ENCODE measurements around the gene IL20RB. TPM values are rescaled to one million over a fixed set of nuclear protein-coding genes. Genes with fewer than 3 reads are reported as not detected.
A peak's percentile ranks its signal among the peaks of the same experiment; 100 is the strongest.

The IL20RB gene, protein sequence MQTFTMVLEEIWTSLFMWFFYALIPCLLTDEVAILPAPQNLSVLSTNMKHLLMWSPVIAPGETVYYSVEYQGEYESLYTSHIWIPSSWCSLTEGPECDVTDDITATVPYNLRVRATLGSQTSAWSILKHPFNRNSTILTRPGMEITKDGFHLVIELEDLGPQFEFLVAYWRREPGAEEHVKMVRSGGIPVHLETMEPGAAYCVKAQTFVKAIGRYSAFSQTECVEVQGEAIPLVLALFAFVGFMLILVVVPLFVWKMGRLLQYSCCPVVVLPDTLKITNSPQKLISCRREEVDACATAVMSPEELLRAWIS
- total RNA-seq, result 3.7 TPM
- long read RNA-seq, partial matches to known transcripts, result 1 of 6 reads
- long read RNA-seq, other reads (novel, unspliced or antisense), result 3 of 6 reads

DNA sequence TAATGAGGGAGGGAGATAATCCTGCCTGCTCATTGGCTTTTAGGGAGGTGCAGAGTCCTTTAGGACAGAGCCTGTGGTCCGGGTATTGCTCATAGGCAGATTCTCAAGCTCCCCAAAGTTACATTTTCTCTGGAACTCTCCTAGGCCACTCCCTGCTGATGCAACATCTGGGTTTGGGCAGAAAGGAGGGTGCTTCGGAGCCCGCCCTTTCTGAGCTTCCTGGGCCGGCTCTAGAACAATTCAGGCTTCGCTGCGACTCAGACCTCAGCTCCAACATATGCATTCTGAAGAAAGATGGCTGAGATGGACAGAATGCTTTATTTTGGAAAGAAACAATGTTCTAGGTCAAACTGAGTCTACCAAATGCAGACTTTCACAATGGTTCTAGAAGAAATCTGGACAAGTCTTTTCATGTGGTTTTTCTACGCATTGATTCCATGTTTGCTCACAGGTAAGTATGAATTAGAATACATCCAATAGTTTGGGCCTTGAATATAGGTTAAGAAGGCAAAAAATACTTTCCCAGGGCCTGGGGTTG lies at the start of gene IL20RB:
IL20RB (plus strand) TSS at position 233 of the 538 bp plus-strand sequence; CDS start at position 364, 131 bp downstream.
- no peaks in the 10 kb centered on the region for H3K27me3 ChIP-seq
- H3K9me3 ChIP-seq, result no peaks in the 10 kb centered on the region
- no peak within 1 kb of the TSS for H3K4me3 ChIP-seq
- no peak for DNase-seq
- H3K36me3 ChIP-seq, result no peaks in the 10 kb centered on the region
- intact Hi-C loops (cut with DNase I), result no loop called here
- no peak within 1 kb of the TSS for H3K27ac ChIP-seq
- ATAC-seq, result peak; percentile 47
- TF ChIP-seq, protein P1, sequence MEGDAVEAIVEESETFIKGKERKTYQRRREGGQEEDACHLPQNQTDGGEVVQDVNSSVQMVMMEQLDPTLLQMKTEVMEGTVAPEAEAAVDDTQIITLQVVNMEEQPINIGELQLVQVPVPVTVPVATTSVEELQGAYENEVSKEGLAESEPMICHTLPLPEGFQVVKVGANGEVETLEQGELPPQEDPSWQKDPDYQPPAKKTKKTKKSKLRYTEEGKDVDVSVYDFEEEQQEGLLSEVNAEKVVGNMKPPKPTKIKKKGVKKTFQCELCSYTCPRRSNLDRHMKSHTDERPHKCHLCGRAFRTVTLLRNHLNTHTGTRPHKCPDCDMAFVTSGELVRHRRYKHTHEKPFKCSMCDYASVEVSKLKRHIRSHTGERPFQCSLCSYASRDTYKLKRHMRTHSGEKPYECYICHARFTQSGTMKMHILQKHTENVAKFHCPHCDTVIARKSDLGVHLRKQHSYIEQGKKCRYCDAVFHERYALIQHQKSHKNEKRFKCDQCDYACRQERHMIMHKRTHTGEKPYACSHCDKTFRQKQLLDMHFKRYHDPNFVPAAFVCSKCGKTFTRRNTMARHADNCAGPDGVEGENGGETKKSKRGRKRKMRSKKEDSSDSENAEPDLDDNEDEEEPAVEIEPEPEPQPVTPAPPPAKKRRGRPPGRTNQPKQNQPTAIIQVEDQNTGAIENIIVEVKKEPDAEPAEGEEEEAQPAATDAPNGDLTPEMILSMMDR (IDR thresholded peaks at IDR 0.05), result no peak
- peaks cover 18% of the 10 kb centered on the region for H3K4me1 ChIP-seq

DNA sequence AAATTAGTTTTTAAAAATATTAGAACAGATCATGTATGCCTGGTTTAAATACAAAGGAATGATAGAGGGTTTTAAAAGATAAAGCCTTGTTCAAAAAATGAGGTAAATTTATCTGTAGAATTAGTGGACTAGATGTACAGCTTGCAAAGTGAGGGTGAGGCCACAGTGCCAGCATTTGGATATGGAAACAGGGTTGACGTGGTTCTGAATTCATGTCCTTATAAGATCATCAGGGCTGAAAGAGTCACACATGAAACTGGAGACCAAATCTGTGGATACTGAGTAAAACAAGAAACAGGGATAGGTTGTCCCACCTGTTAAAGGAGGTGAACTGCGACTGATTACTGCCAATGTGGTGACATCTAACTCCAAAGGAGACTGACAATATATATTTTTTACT lies 49.5 kb upstream of the IL20RB start:
- no peaks in the 10 kb centered on the region for H3K27me3 ChIP-seq
- peaks cover 25% of the 10 kb centered on the region for H3K4me1 ChIP-seq
- no peak overlapping the region for H3K4me3 ChIP-seq
- peaks cover 12% of the 10 kb centered on the region for H3K9me3 ChIP-seq
- TF ChIP-seq, protein P1 (IDR thresholded peaks at IDR 0.05), result no peak
- ATAC-seq, result no peak
- intact Hi-C loops (cut with DNase I), result no loop called here
- no peak overlapping the region for H3K27ac ChIP-seq
- no peak for DNase-seq
- no peaks in the 10 kb centered on the region for H3K36me3 ChIP-seq

DNA sequence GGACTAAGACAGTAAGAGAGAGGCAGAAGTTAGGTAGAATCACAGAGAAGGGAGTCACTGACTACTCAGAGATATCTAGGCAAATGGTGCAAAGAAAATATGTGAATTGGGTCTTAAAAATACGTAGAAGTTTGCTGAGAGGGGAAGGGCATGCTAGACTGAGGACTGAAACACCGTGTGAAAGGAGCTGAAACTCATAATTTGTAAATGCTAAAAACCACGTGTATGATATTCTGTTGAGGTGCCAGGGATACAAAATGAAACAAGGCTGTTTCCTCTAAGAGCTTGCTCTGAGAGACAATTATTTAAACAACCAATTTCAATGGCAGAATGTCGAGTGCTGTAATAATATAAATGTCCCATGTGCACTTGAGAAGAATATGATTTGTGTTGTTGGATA lies 48.6 kb upstream of the IL20RB start:
- Histone ChIP-seq H3K36me3 (no peaks in the 10 kb centered on the region), H3K27me3 (no peaks in the 10 kb centered on the region), H3K27ac (no peak overlapping the region), H3K4me3 (no peak overlapping the region), H3K9me3 (peaks cover 5% of the 10 kb centered on the region), H3K4me1 (peaks cover 25% of the 10 kb centered on the region)
- TF ChIP-seq, protein P1 (IDR thresholded peaks at IDR 0.05), result no peak
- no peak for ATAC-seq
- intact Hi-C loops (cut with DNase I), result no loop called here
- no peak for DNase-seq

DNA sequence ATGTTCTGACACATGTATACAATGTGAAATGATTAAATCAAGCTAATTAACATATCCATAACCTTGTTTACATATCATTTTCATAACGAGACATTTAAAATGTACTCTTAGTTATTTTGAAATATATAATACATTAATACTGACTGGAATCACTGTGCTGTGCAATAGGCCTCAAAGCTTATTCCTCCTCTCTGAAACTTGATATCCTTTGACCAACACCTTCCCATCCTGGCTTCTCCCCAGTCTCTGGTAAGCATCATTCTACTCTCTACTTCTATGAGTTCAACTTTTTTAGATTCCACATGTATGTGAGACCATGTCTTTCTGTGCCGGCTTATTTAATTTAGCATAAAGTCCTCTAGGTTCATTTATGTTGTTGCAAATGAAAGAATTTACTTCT lies 47.1 kb upstream of the IL20RB start:
- peaks cover 25% of the 10 kb centered on the region for H3K4me1 ChIP-seq
- intact Hi-C loops (cut with DNase I), result no loop called here
- no peak overlapping the region for H3K27ac ChIP-seq
- H3K27me3 ChIP-seq, result no peaks in the 10 kb centered on the region
- ATAC-seq (no peak), DNase-seq (no peak)
- TF ChIP-seq, protein P1 (IDR thresholded peaks at IDR 0.05), result no peak
- no peaks in the 10 kb centered on the region for H3K36me3 ChIP-seq
- H3K4me3 ChIP-seq, result no peak overlapping the region
- no peaks in the 10 kb centered on the region for H3K9me3 ChIP-seq

DNA sequence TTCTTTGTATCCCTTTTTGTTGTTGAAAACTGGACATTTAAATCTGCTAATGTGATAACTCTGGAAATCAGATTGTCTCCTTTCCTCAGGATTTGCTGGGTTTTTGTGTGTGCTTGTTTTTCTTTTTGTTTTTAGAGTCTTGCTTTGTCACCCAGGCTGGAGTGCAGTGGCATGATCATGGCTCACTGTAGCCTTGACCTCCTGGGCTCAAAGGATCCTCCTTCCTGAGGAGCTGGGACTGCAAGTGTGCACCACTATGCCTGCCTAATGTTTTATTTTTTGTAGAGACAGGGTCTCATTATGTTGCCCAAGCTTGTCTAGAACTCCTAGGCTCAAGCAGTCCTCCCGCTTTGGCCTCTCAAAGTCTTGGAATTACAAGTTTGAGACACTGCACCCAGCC lies 44.6 kb upstream of the IL20RB start:
- intact Hi-C loops (cut with DNase I), result no loop called here
- ATAC-seq, result no peak

More for the DNA sequence above, 44.6 kb upstream of the IL20RB start:
- DNase-seq, result no peak
- TF ChIP-seq, protein P1 (IDR thresholded peaks at IDR 0.05), result no peak
- Histone ChIP-seq H3K4me1 (peaks cover 22% of the 10 kb centered on the region), H3K4me3 (no peak overlapping the region), H3K27ac (no peak overlapping the region), H3K27me3 (no peaks in the 10 kb centered on the region), H3K9me3 (no peaks in the 10 kb centered on the region), H3K36me3 (no peaks in the 10 kb centered on the region)
